CD4-positive, CD25-positive, alpha-beta regulatory T cell (primary cell): ENCODE measurements around the gene RPS6KA2. TPM values are rescaled to one million over a fixed set of nuclear protein-coding genes. Genes with fewer than 3 reads are reported as not detected.
"Not testable (repeated sequence)": the region's sequence is repeated elsewhere in the genome, so short reads cannot be mapped to it uniquely, and the experiment has no call there.

Experiments
- ATAC-seq, 2 donors: fragments of 150-1000 bp; cut with Tn5 transposase; one replicate each; pipeline ENCODE4 v1.10.0; 2021; ENCODE audit warnings: low read depth in 2 of 2, moderate number of reproducible peaks in 2 of 2, moderate library complexity in 1 of 2
- DNase-seq, 3 donors: peaks; one replicate each; pipeline versions ENCODE4 v3.0.0 to v3.0.0-alpha.2; 2012 to 2022; ENCODE audit warnings: mixed read lengths in 1 of 3
- H3K27ac ChIP-seq: one replicate; pipeline ENCODE4 v1.7.0; 2013; ENCODE audit warnings: mild to moderate bottlenecking, low read length; ENCODE audit not compliant: insufficient read depth, poor library complexity, severe bottlenecking
- H3K27me3 ChIP-seq: one replicate; pipeline ENCODE4 v1.7.0; 2013; ENCODE audit warnings: low read length; ENCODE audit not compliant: control insufficient read depth, insufficient read depth
- H3K36me3 ChIP-seq: one replicate; pipeline ENCODE4 v1.7.0; 2013; ENCODE audit warnings: mild to moderate bottlenecking, low read length, moderate library complexity; ENCODE audit not compliant: control insufficient read depth, insufficient read depth
- H3K4me1 ChIP-seq: 2 replicates; pipeline ENCODE4 v1.7.0; 2013; ENCODE audit warnings: mild to moderate bottlenecking, low read length; ENCODE audit not compliant: insufficient read depth, control insufficient read depth, poor library complexity, severe bottlenecking
- H3K4me3 ChIP-seq: one replicate; pipeline ENCODE4 v1.7.0; 2013; ENCODE audit warnings: low read depth, mild to moderate bottlenecking, low read length, moderate library complexity
- H3K9me3 ChIP-seq, 2 experiments: 1 replicate in 1 of 2; 2 replicates in 1 of 2; pipeline ENCODE4 v1.7.0; 2013; ENCODE audit warnings: low read length in 2 of 2, mild to moderate bottlenecking in 1 of 2, moderate library complexity in 1 of 2; ENCODE audit not compliant: control insufficient read depth in 2 of 2
- H3K27ac Mint-ChIP-seq, 3 donors: one replicate each; pipeline ENCODE4 v1.8.0; 2020 to 2022; ENCODE audit warnings: mild to moderate bottlenecking in 3 of 3, mixed read lengths in 3 of 3, moderate library complexity in 2 of 3
- H3K27me3 Mint-ChIP-seq: one replicate; pipeline ENCODE4 v1.8.0; 2022; ENCODE audit warnings: mild to moderate bottlenecking, mixed read lengths
- H3K36me3 Mint-ChIP-seq: one replicate; pipeline ENCODE4 v1.8.0; 2020; ENCODE audit warnings: mixed read lengths
- H3K4me1 Mint-ChIP-seq, 4 donors: one replicate each; pipeline ENCODE4 v1.8.0; 2020 to 2022; ENCODE audit warnings: mixed read lengths in 4 of 4, mild to moderate bottlenecking in 1 of 4
- H3K4me3 Mint-ChIP-seq, 4 donors: one replicate each; pipeline ENCODE4 v1.8.0; 2020 to 2022; ENCODE audit warnings: mild to moderate bottlenecking in 4 of 4, mixed read lengths in 4 of 4, moderate library complexity in 3 of 4
- H3K9me3 Mint-ChIP-seq, 7 donors: one replicate each; pipeline ENCODE4 v1.8.0; 2020 to 2022; ENCODE audit warnings: mixed read lengths in 7 of 7, mild to moderate bottlenecking in 3 of 7, moderate library complexity in 2 of 7
- polyA plus RNA-seq, 4 donors: library from polyadenylated mRNA; unstranded; fragments of 300-500 nt; fragmentation: Illumina TruSeq; gene quantifications; one replicate each; pipeline ENCODE4 v1.2.3, GENCODE V29; 2021
- total RNA-seq: library from RNA; stranded (reverse); gene quantifications from one replicate; pipeline ENCODE4 v1.2.3, GENCODE V29; 2022

Gene RPS6KA2
- total and polyA plus RNA-seq, 5 donors from 2014 or later, result 3.3 to 7.4 (median 5.2) TPM

GRCh38 chr6:166406197-166406596 lies 220.9 kb downstream of the RPS6KA2 start:
- Histone ChIP-seq H3K4me1 (peaks cover 5% of the 10 kb centered on the region), H3K9me3 (no peaks in the 10 kb centered on the region), H3K4me3 (no peak overlapping the region), H3K27me3 (no peaks in the 10 kb centered on the region), H3K36me3 (no peaks in the 10 kb centered on the region), H3K27ac (no peak overlapping the region)
- ATAC-seq, result no peak
- Mint-ChIP-seq H3K27ac (peak overlapping the region in 1 of 3 donors; percentile 42), H3K4me1 (peaks cover 5 to 15% (median 12%) of the 10 kb centered on the region in 4 donors), H3K36me3 (no peaks in the 10 kb centered on the region), H3K27me3 (no peaks in the 10 kb centered on the region), H3K4me3 (peak overlapping the region in 1 of 4 donors; percentile 58), H3K9me3 (no peaks in the 10 kb centered on the region)
- no peak for DNase-seq

- H3K27me3 Mint-ChIP-seq, result no peaks in the 10 kb centered on the region
- peaks cover 3 to 13% (median 11%) of the 10 kb centered on the region in 4 donors for H3K4me1 Mint-ChIP-seq
- H3K36me3 Mint-ChIP-seq, result no peaks in the 10 kb centered on the region
- Histone ChIP-seq H3K27ac (no peak overlapping the region), H3K9me3 (no peaks in the 10 kb centered on the region), H3K4me3 (no peak overlapping the region), H3K27me3 (no peaks in the 10 kb centered on the region), H3K4me1 (no peaks in the 10 kb centered on the region), H3K36me3 (no peaks in the 10 kb centered on the region)
- peak overlapping the region in 1 of 3 donors; percentile 56 for H3K27ac Mint-ChIP-seq
- no peaks in the 10 kb centered on the region for H3K9me3 Mint-ChIP-seq
- ATAC-seq, result no peak
- H3K4me3 Mint-ChIP-seq, result no peak overlapping the region
- DNase-seq, result no peak
Observed at GRCh38 chr6:166405386-166405785, 221.7 kb downstream of the RPS6KA2 start.

- DNase-seq (no peak), ATAC-seq (no peak)
- Mint-ChIP-seq H3K36me3 (no peaks in the 10 kb centered on the region), H3K9me3 (no peaks in the 10 kb centered on the region), H3K4me3 (peak overlapping the region in 1 of 4 donors; percentile 49), H3K4me1 (peaks cover 0 to 10% (median 4%) of the 10 kb centered on the region in 4 donors), H3K27me3 (peaks cover 4% of the 10 kb centered on the region), H3K27ac (no peak overlapping the region)
- no peaks in the 10 kb centered on the region for H3K4me1 ChIP-seq
- H3K4me3 ChIP-seq, result no peak overlapping the region
- no peak overlapping the region for H3K27ac ChIP-seq
- H3K9me3 ChIP-seq, result no peaks in the 10 kb centered on the region
- H3K36me3 ChIP-seq, result no peaks in the 10 kb centered on the region
- H3K27me3 ChIP-seq, result no peaks in the 10 kb centered on the region
Observed at GRCh38 chr6:166402582-166403277, 224.3 kb downstream of the RPS6KA2 start.

- H3K4me3 Mint-ChIP-seq, H3K9me3 Mint-ChIP-seq, H3K4me1 Mint-ChIP-seq, H3K4me3 ChIP-seq, H3K27me3 Mint-ChIP-seq, H3K27ac ChIP-seq, H3K36me3 Mint-ChIP-seq, H3K4me1 ChIP-seq, H3K36me3 ChIP-seq, H3K27me3 ChIP-seq, H3K9me3 ChIP-seq: not testable (repeated sequence)
- H3K27ac Mint-ChIP-seq, result peak overlapping the region in 1 of 3 donors; percentile 83
- peak; percentile 64 to 78 for ATAC-seq
- peak; percentile 43 to 75 (median 63) for DNase-seq
Observed at GRCh38 chr6:166400649-166401250, 226.3 kb downstream of the RPS6KA2 start.

GRCh38 chr6:166400181-166400580 lies 226.9 kb downstream of the RPS6KA2 start:
- no peaks in the 10 kb centered on the region for H3K9me3 ChIP-seq
- no peaks in the 10 kb centered on the region for H3K27me3 ChIP-seq
- no peak for DNase-seq
- H3K4me3 Mint-ChIP-seq, result no peak overlapping the region
- no peak overlapping the region for H3K27ac Mint-ChIP-seq
- peaks cover 0 to 10% (median 4%) of the 10 kb centered on the region in 4 donors for H3K4me1 Mint-ChIP-seq
- no peak overlapping the region for H3K4me3 ChIP-seq
- no peaks in the 10 kb centered on the region for H3K36me3 Mint-ChIP-seq
- H3K4me1 ChIP-seq, result no peaks in the 10 kb centered on the region
- no peaks in the 10 kb centered on the region for H3K36me3 ChIP-seq
- no peak for ATAC-seq
- H3K27me3 Mint-ChIP-seq, result peaks cover 4% of the 10 kb centered on the region
- no peak overlapping the region for H3K27ac ChIP-seq
- H3K9me3 Mint-ChIP-seq, result no peaks in the 10 kb centered on the region

GRCh38 chr6:166398348-166398747 lies 228.7 kb downstream of the RPS6KA2 start:
- Histone ChIP-seq H3K4me3 (no peak overlapping the region), H3K4me1 (no peaks in the 10 kb centered on the region), H3K9me3 (no peaks in the 10 kb centered on the region), H3K27ac (no peak overlapping the region), H3K36me3 (no peaks in the 10 kb centered on the region), H3K27me3 (no peaks in the 10 kb centered on the region)
- Mint-ChIP-seq H3K4me1 (peaks cover 0 to 10% (median 4%) of the 10 kb centered on the region in 4 donors), H3K4me3 (no peak overlapping the region), H3K36me3 (no peaks in the 10 kb centered on the region), H3K27me3 (peaks cover 8% of the 10 kb centered on the region), H3K9me3 (no peaks in the 10 kb centered on the region), H3K27ac (peak overlapping the region in 2 of 3 donors; percentile 12 to 84)
- DNase-seq (no peak), ATAC-seq (no peak)

GRCh38 chr6:166397849-166398248 lies 229.2 kb downstream of the RPS6KA2 start:
- H3K4me1 ChIP-seq, result no peaks in the 10 kb centered on the region
- H3K9me3 ChIP-seq, result no peaks in the 10 kb centered on the region
- peaks cover 0 to 7% (median 3%) of the 10 kb centered on the region in 4 donors for H3K4me1 Mint-ChIP-seq
- ATAC-seq, result no peak
- H3K36me3 ChIP-seq, result no peaks in the 10 kb centered on the region
- no peak overlapping the region for H3K4me3 Mint-ChIP-seq
- H3K27me3 ChIP-seq, result no peaks in the 10 kb centered on the region
- H3K9me3 Mint-ChIP-seq, result no peaks in the 10 kb centered on the region
- no peak overlapping the region for H3K27ac Mint-ChIP-seq
- no peak overlapping the region for H3K27ac ChIP-seq
- DNase-seq, result no peak
- peaks cover 8% of the 10 kb centered on the region for H3K27me3 Mint-ChIP-seq
- no peaks in the 10 kb centered on the region for H3K36me3 Mint-ChIP-seq
- H3K4me3 ChIP-seq, result no peak overlapping the region

- Histone ChIP-seq H3K9me3 (no peaks in the 10 kb centered on the region), H3K4me3 (no peak overlapping the region), H3K4me1 (no peaks in the 10 kb centered on the region), H3K36me3 (no peaks in the 10 kb centered on the region), H3K27ac (no peak overlapping the region), H3K27me3 (no peaks in the 10 kb centered on the region)
- H3K4me3 Mint-ChIP-seq, result no peak overlapping the region
- DNase-seq, result no peak
- no peaks in the 10 kb centered on the region for H3K36me3 Mint-ChIP-seq
- H3K27ac Mint-ChIP-seq, result no peak overlapping the region
- H3K9me3 Mint-ChIP-seq, result no peaks in the 10 kb centered on the region
- H3K27me3 Mint-ChIP-seq, result peaks cover 16% of the 10 kb centered on the region
- peaks cover 0 to 5% (median 2%) of the 10 kb centered on the region in 4 donors for H3K4me1 Mint-ChIP-seq
- ATAC-seq, result no peak
Observed at GRCh38 chr6:166395778-166396177, 231.3 kb downstream of the RPS6KA2 start.
